PC-9 (cell line): ENCODE data around the gene CD151. TPM values are rescaled to one million over a fixed set of nuclear protein-coding genes. Genes with fewer than 3 reads are reported as not detected.

Experiments used
- BruUV-seq: library from RNA; stranded (reverse); fragments of 400-500 nt; replicated peaks from 2 replicates; lab custom pipeline; 2021; lab: Mats Ljungman, UMichigan
- CTCF ChIA-PET: fragments of 300-600 bp; sonication (Branson Sonifier 250); formaldehyde crosslinking; loops from one replicate; lab custom pipeline; 2022; ENCODE audit warnings: antibody characterized with exemption; lab: Charles Lee
- POLR2A ChIA-PET: fragments of 300-600 bp; sonication (Branson Sonifier 250); formaldehyde crosslinking; loops from one replicate; lab custom pipeline; 2022; ENCODE audit warnings: antibody characterized with exemption; ENCODE audit not compliant: unreplicated experiment; lab: Charles Lee
- DNase-seq, 2 experiments: peaks; one replicate each; pipeline versions ENCODE4 v3.0.0 to v3.0.0-alpha.2; 2015 to 2022; ENCODE audit warnings: mixed read lengths in 1 of 2
- H2AFZ ChIP-seq: fragments of 200-600 bp; sonication (generic); 2 replicates; pipeline ENCODE4 v1.8.1; 2017; ENCODE audit warnings: antibody characterized with exemption
- H3F3A ChIP-seq: fragments of 200-600 bp; sonication (generic); 2 replicates; pipeline ENCODE4 v1.8.1; 2017; ENCODE audit warnings: antibody characterized with exemption, mild to moderate bottlenecking, low read depth; ENCODE audit not compliant: insufficient read depth
- H3K27ac ChIP-seq: fragments of 200-600 bp; sonication (generic); 2 replicates; pipeline ENCODE4 v1.6.1; 2016; ENCODE audit warnings: mixed run types
- H3K27me3 ChIP-seq: fragments of 200-600 bp; sonication (generic); 2 replicates; pipeline ENCODE4 v1.6.1; 2016; ENCODE audit warnings: low read depth, mixed run types; ENCODE audit not compliant: insufficient read depth
- H3K36me3 ChIP-seq: fragments of 200-600 bp; sonication (generic); 2 replicates; pipeline ENCODE4 v1.6.1; 2016; ENCODE audit warnings: low read depth, mixed run types
- H3K4me1 ChIP-seq: fragments of 200-600 bp; sonication (generic); replicated peaks from 2 replicates; pipeline ENCODE4 v1.6.1; 2016; ENCODE audit warnings: mixed run types; ENCODE audit not compliant: insufficient read depth
- H3K4me2 ChIP-seq: fragments of 200-600 bp; sonication (generic); 2 replicates; pipeline ENCODE4 v1.6.1; 2017; ENCODE audit warnings: mixed run types
- H3K4me3 ChIP-seq: fragments of 200-600 bp; sonication (generic); 2 replicates; pipeline ENCODE4 v1.6.1; 2016; ENCODE audit warnings: mixed run types
- H3K79me2 ChIP-seq: fragments of 200-600 bp; sonication (generic); 2 replicates; pipeline ENCODE4 v1.6.1; 2017; ENCODE audit warnings: low read depth, mixed run types
- H3K9me2 ChIP-seq: fragments of 200-600 bp; sonication (generic); 2 replicates; pipeline ENCODE4 v1.8.1; 2017; ENCODE audit warnings: mild to moderate bottlenecking; ENCODE audit not compliant: insufficient read depth
- H3K9me3 ChIP-seq: fragments of 200-600 bp; sonication (generic); 2 replicates; pipeline ENCODE4 v1.8.1; 2016; ENCODE audit warnings: low read depth; ENCODE audit not compliant: insufficient read depth
- H4K20me1 ChIP-seq: fragments of 200-600 bp; sonication (generic); 2 replicates; pipeline ENCODE4 v1.8.1; 2017; ENCODE audit not compliant: insufficient read depth
- EZH2 ChIP-seq: fragments of 200-600 bp; sonication (generic); IDR thresholded peaks from 2 replicates; pipeline ENCODE4 v1.8.0; 2017; ENCODE audit warnings: antibody characterized with exemption, low read depth
- intact Hi-C: fragments of 100-400 bp; cut with micrococcal nuclease; formaldehyde crosslinking; loops from one replicate; pipeline ENCODE4 v1.10.0; 2022; ENCODE audit not compliant: unreplicated experiment
- total RNA-seq: library from RNA; stranded (reverse); gene quantifications from 2 replicates; pipeline ENCODE4 v1.2.3, GENCODE V29; 2021
- TF ChIP-seq, protein P1 (sequence below): fragments of 200-600 bp; sonication (generic); conservative IDR thresholded peaks from 2 replicates; pipeline ENCODE4 v1.6.1; 2017; ENCODE audit warnings: mixed run types, antibody characterized with exemption, mild to moderate bottlenecking, moderate library complexity

The CD151 gene
- total RNA-seq, 1 experiment from 2014 or later = 184 TPM

DNA sequence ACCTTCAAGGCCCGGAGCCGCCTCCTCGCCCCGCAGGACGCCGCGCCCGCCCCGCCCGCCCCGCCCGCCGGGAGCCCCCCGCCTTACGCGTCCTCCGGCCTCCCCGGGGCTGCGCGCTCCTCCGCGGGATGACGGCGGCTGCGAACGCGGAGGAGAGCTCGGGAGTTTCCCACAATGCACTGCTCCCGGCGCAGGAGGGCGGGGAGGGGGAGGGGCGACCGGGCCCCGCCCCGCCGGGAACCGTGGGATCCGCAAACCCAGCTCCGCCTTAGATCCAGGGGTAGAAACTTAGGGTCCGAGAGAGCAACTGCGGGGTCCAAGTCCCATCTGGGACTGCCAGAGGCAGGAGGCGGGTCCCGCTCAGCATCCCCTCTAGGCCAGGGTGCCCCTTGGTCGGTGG, 42.8 kb upstream of the CD151 start, which contains the start of gene CEND1:
Gene CEND1, minus strand, starts transcription at position 148 of the 400 bp plus-strand sequence. CDS start 1,514 bp downstream, outside the sequence.
- Histone ChIP-seq H3K9me3 (no peaks in the 10 kb centered on the region), H2AFZ (no peak within 1 kb of the TSS), H3K9me2 (no peaks in the 10 kb centered on the region), H3K4me1 (no peaks in the 10 kb centered on the region), H3K27ac (no peak within 1 kb of the TSS), H3K27me3 (no peaks in the 10 kb centered on the region), H3F3A (peaks cover 5% of the 10 kb centered on the region; the same call in 1 of the 2 replicates), H3K36me3 (no peaks in the 10 kb centered on the region), H3K4me3 (no peak within 1 kb of the TSS), H3K79me2 (no peaks in the 10 kb centered on the region), H3K4me2 (no peak within 1 kb of the TSS), H4K20me1 (no peaks in the 10 kb centered on the region)
- TF ChIP-seq, protein P1, sequence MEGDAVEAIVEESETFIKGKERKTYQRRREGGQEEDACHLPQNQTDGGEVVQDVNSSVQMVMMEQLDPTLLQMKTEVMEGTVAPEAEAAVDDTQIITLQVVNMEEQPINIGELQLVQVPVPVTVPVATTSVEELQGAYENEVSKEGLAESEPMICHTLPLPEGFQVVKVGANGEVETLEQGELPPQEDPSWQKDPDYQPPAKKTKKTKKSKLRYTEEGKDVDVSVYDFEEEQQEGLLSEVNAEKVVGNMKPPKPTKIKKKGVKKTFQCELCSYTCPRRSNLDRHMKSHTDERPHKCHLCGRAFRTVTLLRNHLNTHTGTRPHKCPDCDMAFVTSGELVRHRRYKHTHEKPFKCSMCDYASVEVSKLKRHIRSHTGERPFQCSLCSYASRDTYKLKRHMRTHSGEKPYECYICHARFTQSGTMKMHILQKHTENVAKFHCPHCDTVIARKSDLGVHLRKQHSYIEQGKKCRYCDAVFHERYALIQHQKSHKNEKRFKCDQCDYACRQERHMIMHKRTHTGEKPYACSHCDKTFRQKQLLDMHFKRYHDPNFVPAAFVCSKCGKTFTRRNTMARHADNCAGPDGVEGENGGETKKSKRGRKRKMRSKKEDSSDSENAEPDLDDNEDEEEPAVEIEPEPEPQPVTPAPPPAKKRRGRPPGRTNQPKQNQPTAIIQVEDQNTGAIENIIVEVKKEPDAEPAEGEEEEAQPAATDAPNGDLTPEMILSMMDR = no peak
- TF ChIP-seq EZH2 = no peak
- intact Hi-C loops = no loop called here
- ChIA-PET POLR2A (interaction anchor here (0.5 to 0.6 kb wide), 2 partner anchors 8 to 13 kb away, joined by 5 to 16 read pairs; partner anchors contain the start of gene GATD1), CTCF (no interaction called here)
- no peak for DNase-seq
- BruUV-seq = no TSS peak

DNA sequence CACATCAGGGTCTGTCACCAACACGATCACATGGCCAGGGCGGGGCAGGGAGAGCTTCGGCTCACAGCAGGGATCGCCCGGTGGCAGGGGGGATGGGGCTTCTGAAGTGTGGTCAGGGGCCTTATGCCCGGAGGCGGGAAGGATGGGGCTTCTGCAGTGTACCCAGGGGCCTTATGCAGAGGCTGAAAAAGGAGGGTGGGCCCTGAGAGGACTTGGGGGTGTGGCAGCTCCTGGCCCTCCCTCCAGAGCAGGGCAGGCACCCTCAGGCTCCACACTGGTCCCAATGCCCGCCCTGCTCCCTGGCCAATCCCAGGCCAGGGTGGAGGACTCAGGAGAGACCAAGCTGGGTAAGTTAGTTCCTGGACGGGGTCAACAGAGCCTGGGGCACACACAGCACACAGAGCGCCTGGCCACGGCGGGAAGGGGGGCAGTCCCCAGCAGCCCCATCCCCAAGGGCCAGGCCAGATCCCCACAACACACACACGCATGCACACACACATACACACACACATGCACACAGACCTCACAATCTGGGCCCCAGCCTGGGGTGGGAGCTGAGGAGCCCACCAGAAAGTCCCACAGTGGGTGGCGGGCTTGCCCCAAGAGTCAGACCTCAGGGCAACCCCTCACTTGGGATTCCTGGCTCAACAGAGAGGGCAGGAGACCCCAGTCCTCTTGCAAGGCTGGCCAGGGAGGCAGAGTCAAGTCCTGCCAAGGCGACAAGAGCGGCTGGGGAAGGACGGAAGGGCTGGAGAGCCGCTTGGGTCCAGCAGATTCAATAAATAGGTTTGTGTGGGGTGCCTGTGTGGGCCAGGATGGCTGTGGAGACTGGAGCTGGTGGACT, 41.8 kb upstream of the CD151 start:
- H3K4me2 ChIP-seq = no peak overlapping the region
- no peaks in the 10 kb centered on the region for H3K79me2 ChIP-seq
- H3K9me3 ChIP-seq = no peaks in the 10 kb centered on the region
- no peak overlapping the region for H3K27ac ChIP-seq
- ChIA-PET POLR2A (interaction anchor here (0.5 kb wide), 1 partner anchor 9 kb away, joined by 16 read pairs; no protein-coding TSS in a partner anchor), CTCF (no interaction called here)
- H3K4me1 ChIP-seq = no peaks in the 10 kb centered on the region
- H3K27me3 ChIP-seq = no peaks in the 10 kb centered on the region
- TF ChIP-seq, protein P1 = no peak
- TF ChIP-seq EZH2 = no peak
- BruUV-seq = TSS peak; percentile 18
- no peaks in the 10 kb centered on the region for H3K36me3 ChIP-seq
- H2AFZ ChIP-seq = no peak overlapping the region
- DNase-seq = peak in 1 of 2 experiments; percentile 37
- H4K20me1 ChIP-seq = no peaks in the 10 kb centered on the region
- intact Hi-C loops = no loop called here
- H3F3A ChIP-seq = peaks cover 5% of the 10 kb centered on the region; the same call in 1 of the 2 replicates
- no peaks in the 10 kb centered on the region for H3K9me2 ChIP-seq
- no peak overlapping the region for H3K4me3 ChIP-seq

DNA sequence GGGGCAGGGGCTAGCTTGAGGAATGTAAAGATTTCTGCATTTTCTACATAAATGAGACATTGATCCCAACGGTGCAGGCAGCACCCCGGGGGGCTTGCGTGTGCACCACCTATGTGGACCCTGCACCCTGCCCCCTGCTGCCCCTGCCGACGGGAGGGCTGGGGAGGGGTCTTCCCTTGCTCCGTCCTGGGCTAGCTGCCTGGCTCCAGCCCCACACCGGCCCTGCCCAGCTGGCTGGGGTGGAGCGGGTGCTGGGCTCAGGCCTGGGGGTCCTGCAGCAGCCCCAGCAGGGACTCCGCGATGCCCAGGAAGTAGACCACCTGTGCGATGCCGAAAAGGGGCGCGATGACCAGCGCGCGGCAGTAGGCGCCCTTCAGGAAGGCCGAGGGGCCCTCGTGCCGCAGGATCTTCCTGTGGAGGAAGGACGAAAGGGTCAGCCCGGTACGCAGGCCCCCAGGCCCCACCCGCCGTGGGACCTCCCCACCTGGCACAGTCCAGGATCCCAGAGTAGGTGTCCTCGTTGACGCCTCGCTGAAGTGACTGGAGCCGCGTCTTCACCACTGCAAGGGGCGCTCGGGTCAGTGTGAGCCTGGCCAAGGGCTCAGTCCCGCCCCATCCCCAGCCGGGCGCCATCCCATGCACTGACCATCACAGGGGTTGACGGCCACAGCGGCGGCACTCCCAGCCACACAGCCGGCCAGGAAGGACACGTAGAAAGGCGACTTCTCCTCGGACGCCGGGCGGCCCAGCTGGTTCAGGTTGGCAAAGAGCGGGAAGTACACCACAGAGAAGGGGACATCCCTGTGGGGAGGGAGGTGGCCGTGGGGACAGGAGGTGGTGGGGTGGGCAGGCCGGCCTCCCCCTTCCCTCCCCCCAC, 40.9 kb upstream of the CD151 start:
- no TSS peak for BruUV-seq
- no peaks in the 10 kb centered on the region for H3K9me2 ChIP-seq
- H3K79me2 ChIP-seq = no peaks in the 10 kb centered on the region
- H3K4me3 ChIP-seq = no peak overlapping the region
- TF ChIP-seq EZH2 = no peak
- TF ChIP-seq, protein P1 = no peak
- H3K4me1 ChIP-seq = peaks cover 6% of the 10 kb centered on the region
- no peaks in the 10 kb centered on the region for H3K27me3 ChIP-seq
- intact Hi-C loops = no loop called here
- H2AFZ ChIP-seq = no peak overlapping the region
- ChIA-PET CTCF (no interaction called here), POLR2A (no interaction called here)
- H3K27ac ChIP-seq = no peak overlapping the region
- H3K9me3 ChIP-seq = no peaks in the 10 kb centered on the region
- peaks cover 7% of the 10 kb centered on the region; the same call in 1 of the 2 replicates for H3F3A ChIP-seq
- no peaks in the 10 kb centered on the region for H3K36me3 ChIP-seq
- no peak overlapping the region for H3K4me2 ChIP-seq
- H4K20me1 ChIP-seq = no peaks in the 10 kb centered on the region
- no peak for DNase-seq
